ENCODE results near the gene MOB1B.

GRCh38 chr4:70936200-70936787, 34.1 kb downstream of the MOB1B start:
- TF ChIP-seq ESRRG (CRISPR knock-in tag; IDR thresholded peaks at IDR 0.05) (no peak), TSHZ2 (CRISPR knock-in tag; IDR thresholded peaks at IDR 0.05) (no peak), ZNF70 (CRISPR knock-in tag; IDR thresholded peaks at IDR 0.05) (no peak), ARNTL (CRISPR knock-in tag; IDR thresholded peaks at IDR 0.05; ENCODE audit: borderline replicate concordance, low read depth) (no peak), PATZ1 (CRISPR knock-in tag; IDR thresholded peaks at IDR 0.05; ENCODE audit: borderline replicate concordance) (no peak), RARB (CRISPR knock-in tag; IDR thresholded peaks at IDR 0.05) (no peak), BACH2 (CRISPR knock-in tag; IDR thresholded peaks at IDR 0.05; ENCODE audit: borderline replicate concordance) (no peak), ZFP30 (CRISPR knock-in tag; IDR thresholded peaks at IDR 0.05) (no peak), CSDC2 (CRISPR knock-in tag; IDR thresholded peaks at IDR 0.05) (no peak), TOX (CRISPR knock-in tag; IDR thresholded peaks at IDR 0.05; ENCODE audit: borderline replicate concordance) (no peak), ZNF8 (CRISPR knock-in tag; IDR thresholded peaks at IDR 0.05) (no peak)

Data from SK-N-SH treated with all-trans-retinoic acid at 6 μM for 48 hours (cell line).